ENCODE data around the gene PPP1R12B. TPM values are rescaled to one million over a fixed set of nuclear protein-coding genes. Genes with fewer than 3 reads are reported as not detected.

The PPP1R12B gene
- total RNA-seq, 1 experiment from 2014 or later = 13.1 TPM

DNA sequence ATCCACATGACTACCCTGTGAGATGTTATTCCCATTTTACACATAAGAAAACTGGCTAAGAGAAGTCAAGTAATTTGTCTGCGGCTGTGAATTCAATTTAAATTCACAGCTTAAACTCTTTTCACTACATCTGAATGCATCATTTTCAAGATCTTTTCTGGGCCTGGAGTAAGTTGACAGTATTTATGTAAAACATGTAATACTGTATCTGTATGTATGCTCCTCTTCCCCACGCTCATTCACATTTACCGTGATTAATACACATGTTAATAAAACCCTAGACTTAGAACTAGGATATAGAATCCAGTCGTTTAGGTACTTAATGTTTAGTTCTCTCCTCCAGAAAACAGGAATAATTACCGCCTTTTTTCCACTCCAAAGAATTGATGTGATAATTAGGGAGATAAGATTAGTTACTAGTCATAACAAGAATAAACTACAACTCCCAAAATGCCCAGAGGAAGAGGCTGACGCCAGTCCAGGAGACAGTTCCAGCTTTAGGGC, 442 bp upstream of the PPP1R12B start:
- no TSS peak for BruUV-seq (replicated peaks)
- ChIA-PET POLR2A (no interaction called here), CTCF (no interaction called here)
- Histone ChIP-seq H3K36me3 (ENCODE audit: control insufficient read depth, insufficient read depth, low read length) (no peaks in the 10 kb centered on the region), H3K4me1 (ENCODE audit: control insufficient read depth, insufficient read depth, low read length) (peaks cover 12% of the 10 kb centered on the region; the same call in 1 of the 2 replicates), H3K4me3 (ENCODE audit: low read depth in 2 of 2, low read length in 2 of 2) (peak overlapping the region; percentile 83 to 92), H3K27ac (ENCODE audit: low read length) (peak overlapping the region; percentile 40; the same call in 1 of the 2 replicates), H3K9me3 (ENCODE audit: control insufficient read depth, insufficient read depth, low read depth, low read length) (no peaks in the 10 kb centered on the region), H3K27me3 (ENCODE audit: control insufficient read depth, insufficient read depth, low read length) (no peaks in the 10 kb centered on the region)
- in situ Hi-C loops (cut with HindIII; ENCODE audit: low pct_unique_long_range_greater_than_20kb, low sequenced_read_pairs) = no loop called here
- no peak for ATAC-seq
- TF ChIP-seq, protein P1, sequence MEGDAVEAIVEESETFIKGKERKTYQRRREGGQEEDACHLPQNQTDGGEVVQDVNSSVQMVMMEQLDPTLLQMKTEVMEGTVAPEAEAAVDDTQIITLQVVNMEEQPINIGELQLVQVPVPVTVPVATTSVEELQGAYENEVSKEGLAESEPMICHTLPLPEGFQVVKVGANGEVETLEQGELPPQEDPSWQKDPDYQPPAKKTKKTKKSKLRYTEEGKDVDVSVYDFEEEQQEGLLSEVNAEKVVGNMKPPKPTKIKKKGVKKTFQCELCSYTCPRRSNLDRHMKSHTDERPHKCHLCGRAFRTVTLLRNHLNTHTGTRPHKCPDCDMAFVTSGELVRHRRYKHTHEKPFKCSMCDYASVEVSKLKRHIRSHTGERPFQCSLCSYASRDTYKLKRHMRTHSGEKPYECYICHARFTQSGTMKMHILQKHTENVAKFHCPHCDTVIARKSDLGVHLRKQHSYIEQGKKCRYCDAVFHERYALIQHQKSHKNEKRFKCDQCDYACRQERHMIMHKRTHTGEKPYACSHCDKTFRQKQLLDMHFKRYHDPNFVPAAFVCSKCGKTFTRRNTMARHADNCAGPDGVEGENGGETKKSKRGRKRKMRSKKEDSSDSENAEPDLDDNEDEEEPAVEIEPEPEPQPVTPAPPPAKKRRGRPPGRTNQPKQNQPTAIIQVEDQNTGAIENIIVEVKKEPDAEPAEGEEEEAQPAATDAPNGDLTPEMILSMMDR (IDR thresholded peaks at IDR 0.05) = no peak
- TF ChIP-seq, protein P2, sequence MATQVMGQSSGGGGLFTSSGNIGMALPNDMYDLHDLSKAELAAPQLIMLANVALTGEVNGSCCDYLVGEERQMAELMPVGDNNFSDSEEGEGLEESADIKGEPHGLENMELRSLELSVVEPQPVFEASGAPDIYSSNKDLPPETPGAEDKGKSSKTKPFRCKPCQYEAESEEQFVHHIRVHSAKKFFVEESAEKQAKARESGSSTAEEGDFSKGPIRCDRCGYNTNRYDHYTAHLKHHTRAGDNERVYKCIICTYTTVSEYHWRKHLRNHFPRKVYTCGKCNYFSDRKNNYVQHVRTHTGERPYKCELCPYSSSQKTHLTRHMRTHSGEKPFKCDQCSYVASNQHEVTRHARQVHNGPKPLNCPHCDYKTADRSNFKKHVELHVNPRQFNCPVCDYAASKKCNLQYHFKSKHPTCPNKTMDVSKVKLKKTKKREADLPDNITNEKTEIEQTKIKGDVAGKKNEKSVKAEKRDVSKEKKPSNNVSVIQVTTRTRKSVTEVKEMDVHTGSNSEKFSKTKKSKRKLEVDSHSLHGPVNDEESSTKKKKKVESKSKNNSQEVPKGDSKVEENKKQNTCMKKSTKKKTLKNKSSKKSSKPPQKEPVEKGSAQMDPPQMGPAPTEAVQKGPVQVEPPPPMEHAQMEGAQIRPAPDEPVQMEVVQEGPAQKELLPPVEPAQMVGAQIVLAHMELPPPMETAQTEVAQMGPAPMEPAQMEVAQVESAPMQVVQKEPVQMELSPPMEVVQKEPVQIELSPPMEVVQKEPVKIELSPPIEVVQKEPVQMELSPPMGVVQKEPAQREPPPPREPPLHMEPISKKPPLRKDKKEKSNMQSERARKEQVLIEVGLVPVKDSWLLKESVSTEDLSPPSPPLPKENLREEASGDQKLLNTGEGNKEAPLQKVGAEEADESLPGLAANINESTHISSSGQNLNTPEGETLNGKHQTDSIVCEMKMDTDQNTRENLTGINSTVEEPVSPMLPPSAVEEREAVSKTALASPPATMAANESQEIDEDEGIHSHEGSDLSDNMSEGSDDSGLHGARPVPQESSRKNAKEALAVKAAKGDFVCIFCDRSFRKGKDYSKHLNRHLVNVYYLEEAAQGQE (IDR thresholded peaks at IDR 0.05; ENCODE audit: insufficient read depth in 1 of 2, low read depth in 2 of 2, low read length in 1 of 2) = no peak
- no peak for DNase-seq (ENCODE audit: low read depth, low spot score)
- intact Hi-C loops (cut with micrococcal nuclease; ENCODE audit: unreplicated experiment) = no loop called here

DNA sequence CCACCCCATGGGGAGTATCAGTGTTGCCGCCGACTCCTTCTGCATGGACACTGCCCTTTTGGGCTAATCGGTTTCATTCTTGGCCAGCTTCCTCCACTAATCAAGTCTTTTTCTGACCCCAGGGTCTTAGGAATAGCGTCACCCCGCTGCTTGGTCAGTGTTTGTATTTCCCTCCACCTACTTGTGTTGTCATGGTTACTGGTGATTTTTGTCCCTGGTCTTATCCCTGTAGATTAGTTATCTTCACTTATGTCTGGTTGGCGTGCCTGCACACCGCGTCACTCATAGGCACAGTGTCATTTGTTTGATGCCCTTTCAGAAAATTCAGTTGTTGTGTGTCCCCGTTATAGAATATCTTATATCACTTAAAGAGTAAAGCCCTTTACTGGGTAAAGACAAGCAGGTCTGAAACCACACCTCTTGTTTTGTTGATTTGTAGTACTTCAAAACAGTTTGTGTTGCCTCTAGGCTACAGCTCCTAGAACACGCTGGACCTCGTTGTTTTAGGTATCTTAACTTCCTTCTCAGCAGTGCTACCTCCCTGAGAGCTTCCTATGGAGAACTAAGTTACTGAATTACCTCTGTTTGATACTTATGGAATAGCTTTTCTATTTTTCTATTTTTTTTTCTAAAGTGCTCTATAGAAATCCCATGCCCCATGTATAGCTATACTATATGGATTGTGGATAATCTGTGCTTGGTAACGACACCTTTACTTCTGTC, 868 bp downstream of the PPP1R12B start:
- POLR2A ChIA-PET = interaction anchor here (0.6 kb wide), 1 partner anchor 134 kb away, joined by 14 read pairs; no protein-coding TSS in a partner anchor
- TF ChIP-seq, protein P1 (IDR thresholded peaks at IDR 0.05) = no peak
- TF ChIP-seq, protein P2 (IDR thresholded peaks at IDR 0.05; ENCODE audit: insufficient read depth in 1 of 2, low read depth in 2 of 2, low read length in 1 of 2) = no peak
- TF ChIP-seq SIN3A (IDR thresholded peaks at IDR 0.05; ENCODE audit: borderline replicate concordance, insufficient read depth, low read depth, low read length) = no peak
- Histone ChIP-seq H3K27me3 (ENCODE audit: control insufficient read depth, insufficient read depth, low read length) (no peaks in the 10 kb centered on the region), H3K4me3 (ENCODE audit: low read depth in 2 of 2, low read length in 2 of 2) (peak overlapping the region; percentile 83 to 92), H3K4me1 (ENCODE audit: control insufficient read depth, insufficient read depth, low read length) (peaks cover 9% of the 10 kb centered on the region; the same call in 1 of the 2 replicates), H3K36me3 (ENCODE audit: control insufficient read depth, insufficient read depth, low read length) (no peaks in the 10 kb centered on the region), H3K27ac (ENCODE audit: low read length) (peak overlapping the region; percentile 80), H3K9me3 (ENCODE audit: control insufficient read depth, insufficient read depth, low read depth, low read length) (no peaks in the 10 kb centered on the region)
- in situ Hi-C loops (cut with HindIII; ENCODE audit: low pct_unique_long_range_greater_than_20kb, low sequenced_read_pairs) (no loop called here), intact Hi-C loops (cut with micrococcal nuclease; ENCODE audit: unreplicated experiment) (no loop called here)
- ATAC-seq (no peak), DNase-seq (ENCODE audit: low read depth, low spot score) (no peak)
- CTCF ChIA-PET = no interaction called here
- BruUV-seq (replicated peaks) = no TSS peak

Measured in Panc1 (cell line).